Neural progenitor cell (in vitro differentiated cells): Measurements from ENCODE around the gene TMSB10. TPM values are rescaled to one million over a fixed set of nuclear protein-coding genes. Genes with fewer than 3 reads are reported as not detected.

Source experiments
- DNase-seq: peaks from one replicate; pipeline ENCODE4 v3.0.0-alpha.2; 2016; ENCODE audit warnings: low spot score
- H2AFZ ChIP-seq: fragments of 200-600 bp; sonication (generic); replicated peaks from 2 replicates; pipeline ENCODE4 v1.6.1; 2016; ENCODE audit warnings: antibody characterized with exemption
- H3F3A ChIP-seq: fragments of 200-600 bp; sonication (generic); 2 replicates; pipeline ENCODE4 v1.6.1; 2016; ENCODE audit warnings: antibody characterized with exemption, low read depth
- H3K27ac ChIP-seq: fragments of 200-600 bp; sonication (generic); 2 replicates; pipeline ENCODE4 v1.5.1; 2016; ENCODE audit warnings: mild to moderate bottlenecking
- H3K27me3 ChIP-seq: fragments of 200-600 bp; sonication (generic); 2 replicates; pipeline ENCODE4 v1.6.1; 2016; ENCODE audit warnings: mild to moderate bottlenecking, moderate library complexity
- H3K36me3 ChIP-seq: fragments of 200-600 bp; sonication (generic); 2 replicates; pipeline ENCODE4 v1.5.1; 2016
- H3K4me1 ChIP-seq: fragments of 200-600 bp; sonication (generic); 2 replicates; pipeline ENCODE4 v1.6.1; 2016; ENCODE audit warnings: mixed run types
- H3K4me2 ChIP-seq: fragments of 200-600 bp; sonication (generic); 2 replicates; pipeline ENCODE4 v1.6.1; 2016
- H3K4me3 ChIP-seq: fragments of 200-600 bp; sonication (generic); 2 replicates; pipeline ENCODE4 v1.5.1; 2016
- H3K79me2 ChIP-seq: fragments of 200-600 bp; sonication (generic); 2 replicates; pipeline ENCODE4 v1.6.1; 2016; ENCODE audit warnings: low read depth
- H3K9ac ChIP-seq: fragments of 200-600 bp; sonication (generic); 2 replicates; pipeline ENCODE4 v1.6.1; 2016
- H3K9me3 ChIP-seq: fragments of 200-600 bp; sonication (generic); 2 replicates; pipeline ENCODE4 v1.5.1; 2016; ENCODE audit warnings: low read depth
- H4K20me1 ChIP-seq: fragments of 200-600 bp; sonication (generic); 2 replicates; pipeline ENCODE4 v1.6.1; 2016; ENCODE audit warnings: low read depth
- H3K27ac Mint-ChIP-seq: 3 replicates; pipeline ENCODE4 v1.8.0; 2021; ENCODE audit warnings: mixed read lengths
- H3K27me3 Mint-ChIP-seq: 2 replicates; pipeline ENCODE4 v1.8.0; 2022; ENCODE audit warnings: low read depth, mild to moderate bottlenecking, inconsistent platforms, moderate library complexity, mixed read lengths; ENCODE audit not compliant: insufficient read depth
- H3K36me3 Mint-ChIP-seq: 3 replicates; pipeline ENCODE4 v1.8.0; 2021; ENCODE audit warnings: mixed read lengths
- H3K4me1 Mint-ChIP-seq: 3 replicates; pipeline ENCODE4 v1.8.0; 2021; ENCODE audit warnings: mixed read lengths
- H3K4me3 Mint-ChIP-seq: 3 replicates; pipeline ENCODE4 v1.8.0; 2021; ENCODE audit warnings: mild to moderate bottlenecking, moderate library complexity, mixed read lengths
- H3K9me3 Mint-ChIP-seq: 3 replicates; pipeline ENCODE4 v1.8.0; 2020; ENCODE audit warnings: mixed read lengths
- EZH2 ChIP-seq: fragments of 200-600 bp; sonication (generic); IDR thresholded peaks from 2 replicates; pipeline ENCODE4 v1.6.1; 2017; ENCODE audit warnings: antibody characterized with exemption, mild to moderate bottlenecking, moderate library complexity
- EZH2phosphoT487 ChIP-seq: fragments of 200-600 bp; sonication (generic); IDR thresholded peaks from 2 replicates; pipeline ENCODE4 v1.6.1; 2017; ENCODE audit warnings: antibody characterized with exemption
- total RNA-seq: library from RNA; depleted of rRNA; stranded (reverse); fragments of >200 nt; gene quantifications from 2 replicates; pipeline ENCODE4 v1.2.3, GENCODE V29; 2015; ENCODE audit warnings: low replicate concordance
- TF ChIP-seq, protein P1 (sequence below): fragments of 200-600 bp; sonication (generic); IDR thresholded peaks from 2 replicates; pipeline ENCODE4 v1.5.1; 2017; ENCODE audit warnings: antibody characterized with exemption, mild to moderate bottlenecking

Gene TMSB10
- total RNA-seq, 1 donor from 2014 or later = 2,248 TPM

- Histone ChIP-seq H3K79me2 (no peaks in the 10 kb centered on the region), H3K9me3 (no peaks in the 10 kb centered on the region), H3K4me2 (peak overlapping the region; percentile 67), H3K27me3 (peaks cover 10% of the 10 kb centered on the region), H4K20me1 (no peaks in the 10 kb centered on the region), H3K36me3 (no peaks in the 10 kb centered on the region), H3K4me3 (no peak overlapping the region), H3K4me1 (no peaks in the 10 kb centered on the region), H3K9ac (no peak overlapping the region), H3K27ac (no peak overlapping the region), H3F3A (peaks cover 27% of the 10 kb centered on the region), H2AFZ (no peak overlapping the region)
- Mint-ChIP-seq H3K9me3 (no peaks in the 10 kb centered on the region), H3K4me3 (no peak overlapping the region), H3K27ac (no peak overlapping the region), H3K36me3 (no peaks in the 10 kb centered on the region), H3K4me1 (peaks cover 15% of the 10 kb centered on the region), H3K27me3 (peaks cover 7% of the 10 kb centered on the region)
- no peak for DNase-seq
- TF ChIP-seq, protein P1, sequence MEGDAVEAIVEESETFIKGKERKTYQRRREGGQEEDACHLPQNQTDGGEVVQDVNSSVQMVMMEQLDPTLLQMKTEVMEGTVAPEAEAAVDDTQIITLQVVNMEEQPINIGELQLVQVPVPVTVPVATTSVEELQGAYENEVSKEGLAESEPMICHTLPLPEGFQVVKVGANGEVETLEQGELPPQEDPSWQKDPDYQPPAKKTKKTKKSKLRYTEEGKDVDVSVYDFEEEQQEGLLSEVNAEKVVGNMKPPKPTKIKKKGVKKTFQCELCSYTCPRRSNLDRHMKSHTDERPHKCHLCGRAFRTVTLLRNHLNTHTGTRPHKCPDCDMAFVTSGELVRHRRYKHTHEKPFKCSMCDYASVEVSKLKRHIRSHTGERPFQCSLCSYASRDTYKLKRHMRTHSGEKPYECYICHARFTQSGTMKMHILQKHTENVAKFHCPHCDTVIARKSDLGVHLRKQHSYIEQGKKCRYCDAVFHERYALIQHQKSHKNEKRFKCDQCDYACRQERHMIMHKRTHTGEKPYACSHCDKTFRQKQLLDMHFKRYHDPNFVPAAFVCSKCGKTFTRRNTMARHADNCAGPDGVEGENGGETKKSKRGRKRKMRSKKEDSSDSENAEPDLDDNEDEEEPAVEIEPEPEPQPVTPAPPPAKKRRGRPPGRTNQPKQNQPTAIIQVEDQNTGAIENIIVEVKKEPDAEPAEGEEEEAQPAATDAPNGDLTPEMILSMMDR = no peak
- no peak for TF ChIP-seq EZH2phosphoT487
- no peak for TF ChIP-seq EZH2
These were observed 21.8 kb downstream of the TMSB10 start for GRCh38 chr2:84927275-84927627.

- H3K27me3 Mint-ChIP-seq = no peaks in the 10 kb centered on the region
These were observed 25.9 kb downstream of the TMSB10 start for GRCh38 chr2:84931384-84931821.

GRCh38 chr2:84938194-84938879 is 32.9 kb downstream of the TMSB10 start:
- Histone ChIP-seq H2AFZ (no peak overlapping the region), H3K4me3 (no peak overlapping the region), H4K20me1 (no peaks in the 10 kb centered on the region), H3K36me3 (no peaks in the 10 kb centered on the region), H3F3A (no peaks in the 10 kb centered on the region), H3K9ac (no peak overlapping the region), H3K27ac (no peak overlapping the region), H3K4me2 (no peak overlapping the region), H3K27me3 (no peaks in the 10 kb centered on the region), H3K9me3 (no peaks in the 10 kb centered on the region), H3K4me1 (no peaks in the 10 kb centered on the region), H3K79me2 (no peaks in the 10 kb centered on the region)
- Mint-ChIP-seq H3K9me3 (no peaks in the 10 kb centered on the region), H3K36me3 (no peaks in the 10 kb centered on the region), H3K27me3 (no peaks in the 10 kb centered on the region), H3K4me3 (no peak overlapping the region), H3K4me1 (no peaks in the 10 kb centered on the region), H3K27ac (no peak overlapping the region)
- DNase-seq = no peak
- TF ChIP-seq, protein P1 = no peak
- TF ChIP-seq EZH2phosphoT487 = no peak
- no peak for TF ChIP-seq EZH2

More at GRCh38 chr2:84931384-84931821, 25.9 kb downstream of the TMSB10 start:
- no peaks in the 10 kb centered on the region for H3K36me3 ChIP-seq
- Mint-ChIP-seq H3K36me3 (no peaks in the 10 kb centered on the region), H3K27ac (no peak overlapping the region), H3K9me3 (no peaks in the 10 kb centered on the region), H3K4me3 (no peak overlapping the region), H3K4me1 (peaks cover 6% of the 10 kb centered on the region)
- H4K20me1 ChIP-seq = no peaks in the 10 kb centered on the region
- no peak overlapping the region for H3K9ac ChIP-seq
- H3K4me3 ChIP-seq = no peak overlapping the region
- peak; percentile 25 for DNase-seq
- H3K79me2 ChIP-seq = no peaks in the 10 kb centered on the region
- TF ChIP-seq EZH2 = no peak
- TF ChIP-seq, protein P1 = no peak
- no peak for TF ChIP-seq EZH2phosphoT487
- no peak overlapping the region for H2AFZ ChIP-seq
- H3K27me3 ChIP-seq = peaks cover 5% of the 10 kb centered on the region
- peak overlapping the region; percentile 10 for H3K4me2 ChIP-seq
- no peaks in the 10 kb centered on the region for H3K9me3 ChIP-seq
- H3K4me1 ChIP-seq = no peaks in the 10 kb centered on the region
- no peak overlapping the region for H3K27ac ChIP-seq
- peaks cover 7% of the 10 kb centered on the region for H3F3A ChIP-seq
